NOMO-1 treated with dmso at 0.1 percent for 144 hours (cell line): Measurements from ENCODE around the gene NCOA3.
A peak's percentile ranks its signal among the peaks of the same experiment; 100 is the strongest.
"Not testable (repeated sequence)": the region's sequence is repeated elsewhere in the genome, so short reads cannot be mapped to it uniquely, and the experiment has no call there.

Source experiments
- DNase-seq: peaks from one replicate; lab custom pipeline; 2025; ENCODE audit not compliant: unreplicated experiment; lab: John Stamatoyannopoulos, UW

Gene NCOA3

DNA sequence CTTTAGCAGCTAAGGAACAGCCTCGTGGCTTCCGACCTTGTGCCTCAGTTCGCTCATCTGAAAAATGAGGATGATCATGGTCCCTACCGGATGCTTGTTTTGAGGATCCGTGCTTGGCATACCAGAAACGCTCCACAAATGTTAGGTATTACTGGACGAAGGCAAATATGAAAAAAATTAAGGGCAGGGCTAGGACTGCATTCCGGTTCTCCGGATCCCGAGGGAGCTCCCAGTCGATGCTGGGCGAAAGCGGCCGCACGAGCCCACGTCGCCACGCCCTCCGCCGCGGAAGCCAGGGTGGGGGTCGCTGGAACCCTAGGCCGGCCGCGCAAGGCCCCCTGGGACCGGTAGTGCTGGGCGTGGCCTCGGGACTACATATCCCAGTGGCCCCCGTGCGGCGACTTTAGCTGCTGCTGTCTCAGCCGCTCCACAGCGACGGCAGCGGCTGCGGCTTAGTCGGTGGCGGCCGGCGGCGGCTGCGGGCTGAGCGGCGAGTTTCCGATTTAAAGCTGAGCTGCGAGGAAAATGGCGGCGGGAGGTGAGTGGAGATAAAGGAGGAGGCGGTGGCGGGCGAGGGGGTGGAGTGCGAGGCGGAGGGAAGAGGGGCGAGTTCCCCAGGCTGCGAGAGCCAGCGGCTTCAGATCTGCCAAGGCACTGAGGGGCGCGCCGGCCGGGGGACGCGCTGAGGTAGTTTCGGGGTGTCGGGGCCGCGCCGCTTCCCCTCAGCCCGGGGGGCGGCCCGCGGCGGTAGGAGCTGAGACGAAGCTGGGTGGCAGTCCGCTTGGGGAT is at the start of gene NCOA3:
NCOA3 (plus strand) TSS at position 406 of the 789 bp plus-strand sequence. CDS start 120,361 bp downstream, outside the sequence.
- peak; percentile 79 for DNase-seq

DNA sequence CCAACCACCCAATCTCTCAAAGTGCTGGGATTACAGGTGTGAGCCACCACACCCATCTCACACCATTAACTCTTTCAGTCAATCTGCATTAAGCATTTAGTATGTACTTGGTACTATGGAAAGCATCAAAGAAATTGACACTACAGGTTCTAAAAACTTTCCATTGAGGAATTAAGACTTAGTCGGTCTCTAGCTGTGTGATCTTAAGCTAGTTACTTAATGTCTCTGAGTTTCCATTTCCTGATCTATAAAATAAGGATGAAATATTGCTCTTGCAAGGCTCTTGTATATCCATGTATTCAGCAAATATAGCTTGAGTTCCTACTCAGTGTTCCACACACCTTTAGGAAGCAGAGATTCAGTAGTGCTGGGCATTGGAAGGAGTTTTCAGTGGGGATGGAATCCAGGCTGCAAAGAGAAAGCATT is 48.9 kb upstream of the NCOA3 start:
- no peak for DNase-seq

- no peak for DNase-seq
Observed at GRCh38 chr20:47453167-47453782, 48.4 kb upstream of the NCOA3 start.

DNA sequence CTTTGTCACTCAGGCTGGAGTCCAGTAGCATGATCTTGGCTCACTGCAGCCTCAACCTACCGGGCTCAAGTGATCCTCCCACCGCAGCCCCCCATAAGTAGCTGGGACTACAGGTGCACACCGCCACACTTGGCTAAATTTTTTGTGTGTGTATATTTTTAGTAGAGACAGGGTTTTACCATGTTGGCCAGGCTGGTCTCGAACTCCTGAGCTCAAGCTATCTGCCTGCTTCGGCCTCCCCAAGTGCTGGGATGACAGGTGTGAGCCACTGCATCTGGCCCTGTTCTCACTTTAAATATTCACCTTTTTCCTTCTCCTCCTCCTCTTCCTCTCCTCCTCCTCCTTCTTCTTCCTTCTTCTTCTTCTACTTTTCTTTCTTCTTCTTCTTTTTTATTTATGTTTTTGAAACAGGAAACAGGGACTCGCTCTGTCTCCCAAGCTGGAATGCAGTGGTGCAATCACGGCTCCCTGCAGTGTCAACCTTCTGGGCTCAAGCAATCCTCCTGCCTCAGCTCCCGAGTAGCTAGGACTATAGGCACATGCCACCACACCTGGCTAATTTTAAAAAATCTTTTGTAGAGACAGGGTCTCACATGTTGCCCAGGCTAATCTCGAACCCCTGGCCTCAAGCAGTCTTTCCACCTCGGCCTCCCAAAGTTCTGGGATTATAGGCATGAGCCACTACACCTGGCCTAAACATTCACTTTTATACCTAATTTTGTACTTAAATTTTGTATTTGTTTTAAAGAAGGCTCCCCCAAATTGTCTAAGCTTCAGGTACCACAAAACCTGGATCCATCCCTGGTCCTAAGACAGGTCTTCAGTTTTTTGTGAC is 47.2 kb upstream of the NCOA3 start:
- DNase-seq, result no peak

- no peak for DNase-seq
Observed at GRCh38 chr20:47455133-47456040, 46.3 kb upstream of the NCOA3 start.

GRCh38 chr20:47456041-47456537 is 45.6 kb upstream of the NCOA3 start:
- no peak for DNase-seq

DNA sequence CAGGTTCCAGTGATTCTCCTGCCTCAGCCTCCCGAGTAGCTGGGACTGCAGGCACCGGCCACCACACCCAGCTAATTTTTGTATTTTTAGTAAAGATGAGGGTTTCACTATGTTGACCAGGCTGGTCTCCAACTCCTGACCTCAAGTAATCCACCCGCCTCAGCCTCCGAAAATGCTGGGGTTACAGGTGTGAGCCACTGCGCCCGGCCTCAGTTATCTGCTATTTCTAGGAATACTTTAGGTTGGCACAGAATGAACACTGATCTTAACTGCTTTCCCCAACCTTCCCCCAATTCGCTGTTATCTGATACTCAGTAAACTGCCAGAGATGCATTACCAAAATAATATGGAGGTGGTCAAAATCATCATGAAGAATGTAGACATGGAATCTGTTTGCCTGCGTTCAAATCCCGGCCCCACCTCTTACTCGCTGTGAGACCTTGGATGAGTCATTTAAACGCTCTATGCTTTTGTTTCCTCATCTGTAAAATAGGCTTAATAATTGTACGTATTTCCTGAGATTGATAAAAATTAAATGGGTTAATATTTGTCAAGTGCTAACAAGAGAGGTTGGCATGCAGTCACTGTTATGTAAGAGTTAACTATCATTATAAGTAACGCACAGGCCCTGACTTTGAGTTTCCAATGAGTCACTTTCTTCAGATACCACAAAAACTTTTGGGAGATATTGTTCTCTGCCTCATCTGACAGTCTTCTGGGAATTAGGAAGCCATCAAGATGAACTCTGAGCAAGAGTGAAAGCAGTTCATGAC is 44.5 kb upstream of the NCOA3 start:
- DNase-seq, result no peak

DNA sequence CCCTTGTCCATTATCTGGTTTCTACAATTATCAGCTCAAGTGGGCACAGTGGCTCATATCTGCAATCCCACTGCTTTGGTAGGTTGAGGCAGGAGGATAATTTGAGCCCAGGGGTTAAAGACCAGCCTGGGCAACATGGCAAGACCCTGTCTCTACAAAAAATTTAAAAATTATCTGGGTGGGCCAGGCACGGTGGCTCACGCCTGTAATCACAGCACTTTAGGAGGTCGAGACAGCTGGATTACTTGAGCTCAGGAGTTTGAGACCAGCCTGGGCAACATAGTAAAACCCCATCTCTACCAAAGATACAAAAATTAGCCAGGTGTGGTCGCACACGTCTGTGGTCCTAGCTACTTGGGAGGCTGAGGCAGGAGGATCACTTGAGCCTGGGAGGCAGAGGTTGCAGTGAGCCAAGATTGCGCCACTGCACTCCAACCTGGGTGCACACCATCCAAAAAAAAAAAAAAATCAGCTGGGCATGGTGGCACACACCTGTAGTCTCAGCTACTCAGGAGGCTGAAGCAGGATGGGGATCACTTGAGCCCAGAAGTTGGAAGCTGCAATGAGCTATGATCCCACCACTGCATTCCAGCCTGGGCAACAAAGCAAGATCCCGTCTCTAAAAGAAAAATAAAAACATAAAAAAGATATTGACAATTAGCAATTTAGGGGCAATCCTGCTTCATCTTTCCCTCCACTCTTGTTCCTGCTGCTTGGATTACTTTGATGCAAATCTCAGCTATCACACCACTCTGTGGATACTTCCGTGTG is 43.2 kb upstream of the NCOA3 start:
- DNase-seq, result not testable (repeated sequence)

DNA sequence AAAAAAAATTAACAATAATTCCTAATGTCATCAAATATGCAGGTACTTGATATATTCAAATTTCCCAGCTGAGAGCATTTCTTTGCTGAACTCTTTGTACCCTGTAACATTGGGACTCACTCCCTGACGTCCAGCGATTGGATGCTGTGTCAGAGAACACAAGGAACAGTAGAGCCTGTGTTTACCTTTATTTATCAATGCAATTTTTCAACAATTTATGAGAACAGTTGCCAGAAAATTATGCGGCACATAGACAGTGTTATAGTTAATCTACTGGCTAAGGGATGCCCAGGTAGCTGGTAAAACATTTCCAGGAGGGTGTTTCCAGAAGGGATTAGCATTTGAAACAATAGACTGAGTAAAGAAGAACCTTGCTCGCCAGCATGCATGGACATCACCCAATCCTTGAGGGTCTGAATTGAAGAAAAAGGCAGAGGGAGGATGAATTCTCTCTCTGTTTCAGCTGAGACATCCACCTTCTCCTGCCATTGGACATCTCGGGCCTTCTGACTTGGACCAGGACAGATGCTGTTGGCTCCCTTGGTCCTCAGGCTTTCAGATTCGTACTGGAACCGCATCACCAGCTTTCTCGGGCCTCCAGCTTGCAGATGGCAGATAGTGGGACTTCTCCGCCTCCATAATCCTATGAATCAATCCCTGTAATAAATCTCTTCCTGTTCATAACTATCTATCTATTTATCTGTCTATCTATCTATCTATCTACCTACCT is 42.2 kb upstream of the NCOA3 start:
- no peak for DNase-seq

DNA sequence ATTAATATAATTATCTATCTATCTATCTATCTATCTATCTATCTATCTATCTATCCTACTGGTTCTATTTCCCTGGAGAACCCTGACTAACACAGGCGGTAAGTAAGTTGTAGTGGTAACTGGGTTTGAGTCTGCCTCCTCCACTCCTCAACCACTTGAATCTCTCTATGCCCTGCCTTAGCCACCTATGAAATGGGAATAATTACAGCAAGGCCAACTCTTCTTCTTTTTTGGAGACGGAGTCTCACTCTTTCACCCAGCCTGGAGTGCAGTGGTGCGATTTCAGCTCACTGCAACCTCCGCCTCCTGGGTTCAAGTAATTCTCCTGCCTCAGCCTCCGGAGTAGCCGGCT is 41.0 kb upstream of the NCOA3 start:
- not testable (repeated sequence) for DNase-seq

DNA sequence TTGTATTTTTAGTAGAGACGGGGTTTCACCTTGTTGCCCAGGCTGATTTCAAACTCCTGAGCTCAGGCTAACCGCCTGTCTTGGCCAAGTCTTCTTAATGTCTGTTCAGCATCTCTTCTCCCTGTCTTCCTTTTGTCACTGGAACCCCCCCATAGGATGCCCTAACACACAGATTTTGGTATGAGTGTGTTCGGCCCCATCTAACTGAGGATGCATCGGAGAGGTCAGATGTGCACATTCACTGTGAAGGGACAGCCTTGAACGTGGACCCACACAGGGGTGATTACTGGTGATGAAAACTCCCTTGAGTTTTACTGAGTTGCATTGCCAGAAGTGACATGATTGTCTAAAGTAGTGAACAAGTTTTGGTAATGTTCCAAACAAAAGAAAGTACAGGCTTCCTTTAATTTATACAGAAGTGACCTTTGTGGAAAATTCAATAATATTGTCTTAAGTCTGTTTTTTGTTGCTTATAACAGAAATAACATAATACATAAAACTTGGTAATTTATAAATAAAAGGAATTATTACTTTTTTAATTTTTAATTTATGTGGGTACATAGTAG is 40.5 kb upstream of the NCOA3 start:
- DNase-seq, result no peak

GRCh38 chr20:47461906-47462305 is 39.8 kb upstream of the NCOA3 start:
- not testable (repeated sequence) for DNase-seq

- peak; percentile 38 for DNase-seq
Observed at GRCh38 chr20:47464380-47465101, 37.1 kb upstream of the NCOA3 start.

- DNase-seq, result no peak
Observed at GRCh38 chr20:47465335-47466090, 36.2 kb upstream of the NCOA3 start.

- no peak for DNase-seq
Observed at GRCh38 chr20:47466213-47466612, 35.5 kb upstream of the NCOA3 start.

GRCh38 chr20:47466704-47467459 is 34.8 kb upstream of the NCOA3 start:
- DNase-seq, result no peak
